Colonic mucosa (tissue), 4 donors: ENCODE results near the gene NOTUM. TPM values are rescaled to one million over a fixed set of nuclear protein-coding genes. Genes with fewer than 3 reads are reported as not detected.

Source experiments
- DNase-seq: peaks from one replicate; pipeline ENCODE4 v3.0.0-alpha.2; 2020
- H3K27ac ChIP-seq: fragments of 200-600 bp; one replicate; pipeline ENCODE4 v1.8.0; 2021
- H3K27me3 ChIP-seq: fragments of 200-600 bp; one replicate; pipeline ENCODE4 v1.8.0; 2021
- H3K36me3 ChIP-seq: fragments of 200-600 bp; one replicate; pipeline ENCODE4 v1.8.0; 2021
- H3K4me1 ChIP-seq: fragments of 200-600 bp; one replicate; pipeline ENCODE4 v1.8.0; 2021; ENCODE audit warnings: mild to moderate bottlenecking
- H3K4me3 ChIP-seq: fragments of 200-600 bp; one replicate; pipeline ENCODE4 v1.8.0; 2021
- H3K9ac ChIP-seq, 2 donors: one replicate each; pipeline ENCODE4 v1.7.0; 2013; ENCODE audit warnings: control low read depth in 2 of 2, low read depth in 2 of 2, low read length in 2 of 2
- H3K9me3 ChIP-seq: fragments of 200-600 bp; one replicate; pipeline ENCODE4 v1.8.0; 2021
- intact Hi-C: fragments of 100-400 bp; cut with DNase I; formaldehyde crosslinking; loops from one replicate; pipeline ENCODE4 v1.14.1; 2022
- total RNA-seq, 2 donors: library from RNA; stranded (reverse); fragmentation: NEBNext Ultra II Directional in 1 of 2; extraction: Animal tissue kit (Norgen Biotek cat#: 25700) in 1 of 2; gene quantifications; one replicate each; pipeline ENCODE4 v1.2.1, GENCODE V29; 2021
- TF ChIP-seq, protein P1 (sequence below): fragments of 200-600 bp; IDR thresholded peaks from one replicate; pipeline ENCODE4 v1.8.0; 2022; ENCODE audit warnings: antibody characterized with exemption, mild to moderate bottlenecking
- donor health status: healthy.
- donor health status: DM: no; HTN: no; CAD: no.
- donor health status: DM: no; HTN: no; CAD: no.

NOTUM gene
- total RNA-seq, 2 donors from 2014 or later: 0.57 TPM; not detected in 1

DNA sequence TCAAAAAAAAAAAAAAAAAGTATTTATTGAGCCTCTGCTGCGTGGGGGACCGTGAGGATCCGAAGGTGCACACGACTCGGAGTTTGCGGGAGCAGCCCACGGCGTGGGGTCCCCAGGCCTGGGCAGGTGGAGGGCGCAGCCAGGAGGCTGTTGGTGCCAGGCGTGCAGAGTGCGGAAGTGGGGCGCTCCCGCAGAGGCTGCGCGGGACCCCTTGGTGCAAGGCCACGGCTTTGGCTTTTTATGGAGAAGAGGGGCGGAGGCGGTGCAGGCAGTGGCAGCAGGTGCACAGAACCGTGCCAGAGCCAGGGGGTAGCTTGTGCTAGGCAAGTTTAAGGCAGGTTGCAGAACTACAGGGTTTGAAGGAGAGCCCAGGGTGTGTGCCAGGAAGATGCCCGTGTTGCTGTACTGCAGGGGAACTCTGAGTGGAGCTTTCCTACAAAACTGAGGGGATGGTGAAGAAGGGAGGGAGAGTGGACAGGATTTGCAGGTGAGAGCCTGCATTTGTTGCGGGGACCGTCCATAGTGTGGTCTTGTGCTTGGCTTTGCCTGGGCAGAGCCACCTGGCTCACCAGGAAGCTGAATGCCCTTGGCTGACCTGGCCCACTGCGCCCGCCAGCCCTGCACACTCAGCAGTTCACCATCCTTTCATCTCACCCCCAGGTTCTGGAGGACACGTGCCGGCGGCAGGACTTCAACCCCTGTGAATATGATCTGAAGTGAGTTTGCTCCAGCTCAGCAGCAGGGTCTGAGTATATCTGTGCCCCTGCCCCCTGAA lies 17.7 kb upstream of the NOTUM start:
- H3K9ac ChIP-seq: no peak overlapping the region
- TF ChIP-seq, protein P1, sequence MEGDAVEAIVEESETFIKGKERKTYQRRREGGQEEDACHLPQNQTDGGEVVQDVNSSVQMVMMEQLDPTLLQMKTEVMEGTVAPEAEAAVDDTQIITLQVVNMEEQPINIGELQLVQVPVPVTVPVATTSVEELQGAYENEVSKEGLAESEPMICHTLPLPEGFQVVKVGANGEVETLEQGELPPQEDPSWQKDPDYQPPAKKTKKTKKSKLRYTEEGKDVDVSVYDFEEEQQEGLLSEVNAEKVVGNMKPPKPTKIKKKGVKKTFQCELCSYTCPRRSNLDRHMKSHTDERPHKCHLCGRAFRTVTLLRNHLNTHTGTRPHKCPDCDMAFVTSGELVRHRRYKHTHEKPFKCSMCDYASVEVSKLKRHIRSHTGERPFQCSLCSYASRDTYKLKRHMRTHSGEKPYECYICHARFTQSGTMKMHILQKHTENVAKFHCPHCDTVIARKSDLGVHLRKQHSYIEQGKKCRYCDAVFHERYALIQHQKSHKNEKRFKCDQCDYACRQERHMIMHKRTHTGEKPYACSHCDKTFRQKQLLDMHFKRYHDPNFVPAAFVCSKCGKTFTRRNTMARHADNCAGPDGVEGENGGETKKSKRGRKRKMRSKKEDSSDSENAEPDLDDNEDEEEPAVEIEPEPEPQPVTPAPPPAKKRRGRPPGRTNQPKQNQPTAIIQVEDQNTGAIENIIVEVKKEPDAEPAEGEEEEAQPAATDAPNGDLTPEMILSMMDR: no peak
- no peak for DNase-seq
- no peaks in the 10 kb centered on the region for H3K4me1 ChIP-seq
- no peaks in the 10 kb centered on the region for H3K27me3 ChIP-seq
- intact Hi-C loops: no loop called here
- peak overlapping the region; percentile 96 for H3K4me3 ChIP-seq
- H3K9me3 ChIP-seq: no peaks in the 10 kb centered on the region
- no peaks in the 10 kb centered on the region for H3K36me3 ChIP-seq
- no peak overlapping the region for H3K27ac ChIP-seq

DNA sequence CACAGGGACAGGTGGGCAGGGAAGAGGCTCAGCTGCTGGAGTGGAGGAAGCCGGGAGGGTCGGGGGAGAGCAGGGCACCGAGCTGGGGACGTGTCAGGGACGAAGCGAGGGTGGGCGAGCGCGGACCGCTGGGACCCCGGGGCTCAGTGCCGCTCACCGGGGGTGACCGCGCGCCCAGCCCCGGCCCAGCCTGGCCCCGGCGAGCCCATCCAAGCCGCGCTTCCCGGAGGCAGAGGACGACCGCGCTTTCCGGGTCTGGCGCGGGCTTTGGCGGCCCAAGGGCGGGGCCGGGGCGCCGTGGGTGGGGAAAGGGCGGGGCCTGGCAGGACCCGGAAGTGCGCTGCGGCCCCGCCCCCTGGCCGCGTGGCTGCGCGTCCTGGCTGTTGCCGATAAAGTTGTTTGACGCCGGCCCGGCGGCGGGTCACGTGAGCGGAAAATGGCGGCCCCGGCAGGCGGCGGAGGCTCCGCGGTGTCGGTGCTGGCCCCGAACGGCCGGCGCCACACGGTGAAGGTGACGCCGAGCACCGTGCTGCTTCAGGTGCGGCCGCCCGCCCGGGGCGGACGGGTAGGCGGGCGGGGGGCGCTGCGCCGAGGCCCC lies 16.3 kb upstream of the NOTUM start, which contains the start of gene ASPSCR1:
ASPSCR1 (plus strand) TSS at position 419 of the 598 bp plus-strand sequence; CDS start at position 437, 18 bp downstream.
- intact Hi-C loops: no loop called here
- peak within 1 kb of the TSS; percentile 74 for H3K27ac ChIP-seq
- TF ChIP-seq, protein P1: no peak
- no peaks in the 10 kb centered on the region for H3K27me3 ChIP-seq
- peak within 1 kb of the TSS; percentile 86 to 89 for H3K9ac ChIP-seq
- peak within 1 kb of the TSS; percentile 96 for H3K4me3 ChIP-seq
- no peaks in the 10 kb centered on the region for H3K9me3 ChIP-seq
- DNase-seq: peak; percentile 92
- H3K4me1 ChIP-seq: no peaks in the 10 kb centered on the region
- no peaks in the 10 kb centered on the region for H3K36me3 ChIP-seq

DNA sequence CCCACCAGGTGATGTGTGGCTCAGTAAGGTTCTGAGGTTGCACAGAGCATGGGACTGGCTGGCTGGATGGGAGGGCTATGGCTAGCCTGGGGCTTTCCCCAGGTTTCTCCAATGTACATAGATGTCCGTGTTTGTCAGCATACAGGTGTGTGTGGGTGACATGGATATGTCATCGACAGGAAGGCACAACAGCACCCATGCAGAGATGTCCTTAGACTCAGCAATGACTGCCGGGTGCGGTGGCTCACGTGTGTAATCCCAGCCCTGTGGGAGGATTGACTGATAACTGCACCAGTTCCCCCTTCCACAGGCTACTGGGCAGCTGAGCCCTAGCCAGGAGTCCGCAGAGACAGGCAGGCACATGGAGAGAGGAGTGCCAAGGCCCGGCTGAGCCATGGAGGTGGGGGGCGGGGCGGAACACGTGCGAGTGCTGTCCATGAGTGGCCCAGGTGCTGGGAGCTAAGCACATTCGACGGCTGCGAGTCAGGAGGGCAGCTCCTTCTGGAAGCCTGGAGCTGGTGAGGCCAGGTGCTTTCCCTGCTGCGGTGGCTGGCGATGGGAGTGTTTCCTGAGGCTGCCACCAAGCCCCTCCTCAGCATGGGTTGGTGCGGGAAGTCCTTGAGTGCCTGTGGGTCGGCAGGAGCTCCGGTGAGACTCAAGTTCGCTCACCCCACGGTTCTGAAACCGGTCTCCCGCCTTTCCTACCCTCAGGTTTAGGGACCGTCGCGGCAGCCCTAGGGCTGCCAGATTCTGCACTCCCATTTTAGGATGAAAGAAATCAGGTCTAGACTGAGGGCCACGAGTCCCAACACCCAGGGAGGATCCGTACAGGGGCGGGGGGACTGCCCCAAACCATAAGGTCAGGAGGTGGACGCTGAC lies 15.6 kb upstream of the NOTUM start:
- H3K27ac ChIP-seq: peak overlapping the region; percentile 74

DNA sequence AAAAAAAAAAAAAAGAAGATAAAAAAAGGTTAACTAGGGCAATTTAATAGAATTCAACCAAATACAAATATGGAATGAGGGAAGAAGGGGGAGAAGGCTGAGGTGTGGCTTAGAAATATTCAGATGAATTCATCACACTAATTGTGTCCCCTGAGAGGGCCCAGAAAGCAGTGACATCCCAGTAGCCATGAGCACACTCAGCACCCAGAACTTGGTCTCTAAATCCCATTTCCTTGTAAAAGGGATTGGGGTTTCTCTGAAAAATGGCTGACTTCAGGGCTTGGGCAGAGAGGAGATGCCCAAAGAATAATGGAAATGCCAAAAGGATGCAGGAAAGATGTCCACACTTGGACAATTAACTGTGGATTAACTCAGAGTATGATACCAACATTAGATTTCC lies 12.4 kb upstream of the NOTUM start:
- Histone ChIP-seq H3K9ac (no peak overlapping the region), H3K27me3 (no peaks in the 10 kb centered on the region), H3K36me3 (no peaks in the 10 kb centered on the region), H3K4me3 (no peak overlapping the region), H3K9me3 (no peaks in the 10 kb centered on the region), H3K27ac (no peak overlapping the region), H3K4me1 (peaks cover under 1% of the 10 kb centered on the region)
- no peak for DNase-seq
- intact Hi-C loops: no loop called here
- TF ChIP-seq, protein P1: no peak

More for the DNA sequence above, 15.6 kb upstream of the NOTUM start:
- peak; percentile 57 for DNase-seq
- Histone ChIP-seq H3K27me3 (no peaks in the 10 kb centered on the region), H3K36me3 (no peaks in the 10 kb centered on the region), H3K9ac (peak overlapping the region; percentile 86 to 89), H3K4me1 (no peaks in the 10 kb centered on the region), H3K9me3 (no peaks in the 10 kb centered on the region), H3K4me3 (peak overlapping the region; percentile 96)
- intact Hi-C loops: no loop called here
- TF ChIP-seq, protein P1: no peak
